NCI-H460 (cell line): ENCODE results near the gene FSTL1. TPM values are rescaled to one million over a fixed set of nuclear protein-coding genes. Genes with fewer than 3 reads are reported as not detected.

Experiments used
- DNase-seq: peaks from one replicate; pipeline ENCODE4 v3.0.0-alpha.2; 2016; ENCODE audit warnings: low read depth; ENCODE audit errors: extremely low read depth
- total RNA-seq: library from RNA; depleted of rRNA; stranded (reverse); fragments of >200 nt; shearing (Covaris generic); gene quantifications from 2 replicates; pipeline ENCODE4 v1.2.3, GENCODE V29; 2014

Gene FSTL1
- total RNA-seq, 1 experiment from 2014 or later, result 101 TPM

DNA sequence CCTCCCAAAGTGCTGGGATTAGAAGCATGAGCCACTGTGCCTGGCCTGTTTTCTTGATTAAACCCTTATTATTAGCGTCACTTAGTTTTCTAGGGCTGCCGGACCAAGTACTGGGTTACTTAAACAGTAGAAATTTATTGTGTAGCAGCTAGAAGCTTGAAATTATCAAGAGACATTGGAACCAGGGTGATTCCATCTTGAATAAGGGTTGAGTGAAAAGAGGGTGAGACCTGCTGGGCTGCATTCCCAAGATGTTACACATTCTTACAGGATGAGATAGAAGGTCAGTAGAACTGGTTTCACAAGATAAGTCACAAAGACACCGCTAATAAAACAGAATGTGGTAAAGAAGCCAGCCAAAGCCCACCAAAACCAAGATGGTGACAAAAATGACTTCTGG is 18.6 kb upstream of the FSTL1 start:
- no peak for DNase-seq

DNA sequence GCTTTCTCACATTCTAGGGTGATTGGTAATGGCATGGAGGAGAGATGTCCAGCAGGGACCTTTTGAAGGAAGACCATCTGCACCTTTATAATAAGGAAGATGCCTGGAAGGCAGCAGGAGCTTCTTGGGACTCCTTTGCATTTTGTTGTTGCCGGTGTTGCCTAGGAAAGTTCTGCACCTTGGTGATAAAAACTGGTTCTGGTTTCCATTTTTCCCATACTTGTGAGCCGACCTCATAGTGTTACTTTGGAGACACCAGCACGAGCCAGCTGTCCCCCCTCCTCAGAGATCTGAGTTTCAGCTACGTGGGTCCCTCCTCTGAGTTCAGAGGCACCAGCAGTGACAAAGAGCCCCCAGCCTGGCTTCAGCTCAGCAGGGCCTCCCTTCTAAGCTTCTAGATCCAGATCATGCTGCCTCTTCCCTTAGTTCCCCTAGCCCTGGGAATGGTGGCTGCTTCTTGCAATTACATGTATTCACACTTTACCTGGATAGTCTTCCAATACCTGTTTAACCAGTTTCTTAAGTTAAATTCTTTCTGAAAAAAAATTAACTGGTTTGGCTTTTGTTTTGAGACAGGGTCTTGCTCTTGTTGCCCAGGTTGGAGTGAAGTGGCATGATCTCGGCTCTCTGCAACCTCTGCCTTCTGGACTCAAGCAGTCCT is 18.0 kb upstream of the FSTL1 start:
- DNase-seq, result no peak

DNA sequence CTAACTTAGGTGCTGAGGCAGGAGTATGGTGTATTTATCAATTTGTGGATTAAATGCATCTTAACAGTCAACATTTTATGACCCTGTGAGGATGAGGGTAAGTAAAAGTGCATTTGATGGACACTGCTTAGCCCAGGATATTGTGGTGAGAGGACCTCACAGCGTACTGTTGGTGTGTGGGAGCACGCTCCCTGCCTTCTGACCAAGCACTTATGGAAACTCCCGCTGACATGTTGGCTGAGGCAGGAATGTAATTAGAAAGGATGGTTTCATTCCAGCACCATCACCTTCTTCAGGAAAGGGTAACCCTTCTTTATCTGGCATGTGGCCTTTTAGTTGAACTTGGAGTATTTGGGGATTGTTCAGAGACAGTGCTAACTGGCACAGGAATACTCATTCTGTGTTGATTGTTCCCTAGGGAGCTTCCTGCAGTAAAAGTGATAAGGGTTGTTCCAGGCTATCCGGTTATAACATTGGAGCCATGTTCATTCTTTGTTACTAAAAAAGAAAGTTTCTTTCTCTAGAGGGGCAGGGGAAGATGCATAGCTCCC is 11.7 kb upstream of the FSTL1 start:
- no peak for DNase-seq

DNA sequence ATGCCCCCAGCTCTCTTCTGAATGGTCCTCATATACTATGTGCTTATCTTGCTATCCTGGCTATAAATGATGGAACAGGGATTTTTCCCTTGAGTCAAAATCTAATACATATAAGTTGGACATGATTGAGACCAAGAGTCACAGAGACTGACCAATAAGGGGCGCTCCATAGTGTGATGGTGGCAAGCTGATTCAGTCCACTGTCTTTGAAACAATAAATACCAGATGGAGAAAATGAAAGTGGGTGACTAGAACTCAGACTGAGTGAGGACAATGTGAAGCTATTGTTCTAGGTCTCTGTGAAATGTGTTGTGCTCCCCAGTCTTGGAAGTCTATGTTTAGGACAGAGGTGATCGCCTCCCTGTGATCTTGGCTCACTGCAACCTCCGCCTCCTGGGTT is 10.6 kb upstream of the FSTL1 start:
- DNase-seq, result no peak

DNA sequence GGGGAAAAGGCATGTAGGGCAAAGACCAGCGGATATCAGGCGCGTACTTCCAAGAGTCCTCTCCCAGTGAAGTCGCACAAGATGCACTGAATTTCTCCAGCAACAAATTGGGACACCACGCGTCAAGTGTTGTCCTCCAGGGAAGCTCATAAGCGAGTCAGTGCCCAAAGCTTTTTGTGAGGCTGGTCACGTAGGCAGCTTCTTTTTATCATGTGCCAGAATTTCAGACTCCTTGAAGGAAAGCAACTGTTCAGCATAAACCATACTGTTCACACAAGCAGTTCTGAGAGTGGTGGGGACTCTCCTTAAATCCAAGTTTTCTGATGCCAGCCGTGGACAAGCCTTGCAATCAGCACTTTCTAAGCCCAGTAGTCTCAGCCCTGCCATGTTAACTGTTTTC is 10.1 kb upstream of the FSTL1 start:
- DNase-seq, result no peak

DNA sequence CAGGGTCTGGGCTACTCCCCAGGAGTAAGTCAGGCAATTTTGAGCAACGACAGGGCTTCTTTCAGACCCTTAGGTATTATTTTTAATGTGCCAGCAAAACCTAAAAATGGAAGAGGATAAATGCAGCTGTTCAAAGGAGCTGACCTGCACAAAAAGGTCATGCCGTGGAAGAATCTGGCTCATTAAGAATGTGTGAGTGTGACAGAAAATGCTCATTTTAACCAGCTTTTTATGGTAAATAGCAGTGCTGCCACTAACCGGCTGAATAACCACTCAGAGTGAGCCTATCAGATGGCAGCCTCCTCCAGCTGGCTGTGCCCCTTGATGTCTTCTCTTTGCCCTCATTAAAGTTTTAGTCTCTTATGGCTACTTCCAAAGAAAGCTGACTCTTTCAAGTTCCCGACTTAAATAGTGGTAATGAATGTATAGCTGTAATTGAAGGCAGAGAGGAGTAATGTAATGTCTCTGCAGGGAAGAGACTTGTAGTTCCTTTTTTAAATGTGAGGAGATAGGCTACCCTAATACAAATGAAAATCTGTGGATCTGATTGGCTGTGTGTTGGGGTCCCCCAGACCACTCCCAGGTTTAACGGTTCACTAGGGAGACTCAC is 9.5 kb upstream of the FSTL1 start:
- no peak for DNase-seq

DNA sequence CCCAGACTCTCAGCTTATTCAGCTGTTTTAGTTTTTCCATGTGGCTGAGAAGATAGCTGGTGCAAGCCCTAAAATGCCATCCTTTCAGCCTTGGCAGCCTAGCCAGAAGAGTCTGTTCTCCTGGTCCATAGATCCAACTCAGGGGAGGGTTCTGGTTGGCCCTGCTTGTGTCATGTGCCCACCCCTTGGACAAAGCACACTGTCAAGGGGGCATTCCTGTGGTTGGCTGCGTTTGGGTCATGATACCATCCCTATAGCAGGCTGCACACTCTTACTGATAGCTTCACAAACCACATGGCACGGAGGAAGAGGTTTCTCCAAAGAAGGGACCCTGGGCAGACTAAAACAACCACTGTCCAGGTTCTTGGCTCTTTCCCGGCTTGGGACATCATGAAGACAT is 8.4 kb upstream of the FSTL1 start:
- DNase-seq, result no peak

DNA sequence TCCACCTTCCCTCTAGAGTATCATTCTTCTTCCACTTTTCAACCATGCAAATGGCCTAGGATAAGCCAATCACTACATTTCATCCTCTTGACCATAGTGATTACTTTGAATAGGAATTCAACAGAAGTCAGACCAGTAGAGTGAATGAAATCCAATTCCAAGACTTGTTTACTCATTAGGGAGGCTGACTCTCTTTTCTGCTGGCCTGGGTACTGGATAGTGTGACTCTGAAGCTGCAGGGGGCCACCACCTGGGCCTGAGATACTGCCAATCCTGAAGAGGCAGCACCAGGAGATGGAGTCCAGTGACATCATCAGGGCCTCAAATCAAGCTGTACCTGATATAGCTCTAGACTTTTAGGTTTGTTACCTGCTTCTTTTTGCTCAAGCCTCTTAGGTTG is 7.0 kb upstream of the FSTL1 start:
- DNase-seq, result no peak

DNA sequence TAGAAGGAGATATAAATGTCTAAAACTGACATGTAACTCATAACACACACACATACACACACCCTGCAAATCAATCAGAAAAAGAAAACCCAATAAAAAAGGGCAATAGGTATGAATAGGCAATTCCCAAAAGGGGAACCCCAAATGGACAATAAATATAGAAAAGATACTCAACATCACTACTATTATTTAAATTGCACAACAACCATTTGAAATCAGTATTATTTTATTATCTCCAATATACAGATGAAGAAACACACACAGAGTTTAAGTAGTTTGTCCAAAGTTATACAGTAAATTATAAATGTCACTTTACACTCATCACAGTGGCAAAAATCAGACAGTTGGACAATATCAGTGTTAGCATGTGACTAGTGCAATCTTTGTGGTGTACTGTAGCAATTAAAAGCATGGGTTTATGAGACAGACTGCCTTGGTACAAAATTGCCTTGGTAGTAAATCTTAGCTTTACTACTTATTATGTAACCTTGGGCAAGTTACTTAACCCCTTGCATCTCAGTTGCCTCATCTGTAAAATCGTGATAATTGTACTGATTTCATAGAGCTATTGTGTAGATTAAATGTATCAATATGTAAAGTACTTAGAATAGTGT is 3.4 kb upstream of the FSTL1 start:
- DNase-seq, result no peak

DNA sequence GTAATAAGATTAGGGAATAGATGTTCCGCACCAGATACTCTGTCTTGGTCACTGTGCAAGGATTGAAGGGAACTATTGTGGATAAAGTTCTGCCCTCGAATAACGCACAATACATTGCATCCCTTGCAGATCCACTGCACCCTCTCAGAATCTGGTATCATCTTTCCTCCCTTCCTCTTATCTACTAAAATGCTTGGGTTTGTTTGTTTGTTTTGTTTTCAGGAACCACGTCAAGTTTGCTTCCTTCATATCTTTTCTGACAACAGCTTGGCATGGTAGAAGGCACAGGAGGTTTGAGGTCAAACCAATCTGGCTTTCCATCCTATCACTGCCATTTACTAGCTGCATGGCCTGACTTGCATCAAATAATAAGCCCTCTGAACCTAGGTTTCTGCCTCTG is 2.0 kb upstream of the FSTL1 start:
- no peak for DNase-seq

DNA sequence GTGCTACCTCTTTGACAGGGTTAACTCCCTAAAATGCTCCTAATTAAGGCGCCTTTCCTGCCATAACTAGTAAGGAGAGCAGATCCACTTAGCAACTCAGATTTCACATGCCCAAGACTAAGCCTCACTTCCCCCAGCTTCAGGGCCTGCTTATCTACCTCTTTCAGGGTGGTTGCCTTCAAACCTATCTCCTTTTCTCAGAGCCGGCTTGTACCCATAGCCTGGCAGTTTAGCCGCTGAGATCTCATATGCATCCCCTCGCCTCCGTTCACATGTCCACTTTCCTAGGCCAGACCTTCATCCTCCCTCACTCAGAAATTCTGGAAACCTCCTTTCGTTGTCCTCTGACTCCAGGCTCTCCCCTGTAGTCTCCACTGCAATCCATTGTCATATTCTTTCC is 1.0 kb upstream of the FSTL1 start:
- no peak for DNase-seq

DNA sequence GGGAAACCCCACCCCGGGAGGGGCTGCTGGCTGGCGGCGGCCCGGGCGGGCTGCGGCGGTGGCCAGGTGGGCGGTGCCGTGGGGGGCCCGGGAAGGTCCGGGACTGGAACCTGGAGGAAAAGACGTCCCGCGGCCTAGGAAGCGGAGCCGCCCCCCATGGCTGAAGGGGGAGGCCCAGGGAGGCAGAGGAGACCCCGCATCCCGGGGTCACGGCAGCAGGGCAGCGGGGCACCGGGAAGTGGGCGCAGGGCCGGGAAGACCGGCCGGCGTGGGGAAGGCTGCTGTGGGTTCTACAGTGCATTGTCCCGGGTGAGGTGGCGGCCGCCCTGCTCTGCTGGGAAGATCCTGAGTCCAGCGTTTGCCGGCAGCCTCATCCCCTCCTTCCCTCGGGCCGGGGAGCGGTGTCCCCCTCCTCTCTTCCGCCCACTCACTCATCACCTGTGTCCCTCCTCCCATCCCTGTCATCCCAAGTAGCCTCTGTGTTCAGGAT is 525 bp upstream of the FSTL1 start:
- no peak for DNase-seq

DNA sequence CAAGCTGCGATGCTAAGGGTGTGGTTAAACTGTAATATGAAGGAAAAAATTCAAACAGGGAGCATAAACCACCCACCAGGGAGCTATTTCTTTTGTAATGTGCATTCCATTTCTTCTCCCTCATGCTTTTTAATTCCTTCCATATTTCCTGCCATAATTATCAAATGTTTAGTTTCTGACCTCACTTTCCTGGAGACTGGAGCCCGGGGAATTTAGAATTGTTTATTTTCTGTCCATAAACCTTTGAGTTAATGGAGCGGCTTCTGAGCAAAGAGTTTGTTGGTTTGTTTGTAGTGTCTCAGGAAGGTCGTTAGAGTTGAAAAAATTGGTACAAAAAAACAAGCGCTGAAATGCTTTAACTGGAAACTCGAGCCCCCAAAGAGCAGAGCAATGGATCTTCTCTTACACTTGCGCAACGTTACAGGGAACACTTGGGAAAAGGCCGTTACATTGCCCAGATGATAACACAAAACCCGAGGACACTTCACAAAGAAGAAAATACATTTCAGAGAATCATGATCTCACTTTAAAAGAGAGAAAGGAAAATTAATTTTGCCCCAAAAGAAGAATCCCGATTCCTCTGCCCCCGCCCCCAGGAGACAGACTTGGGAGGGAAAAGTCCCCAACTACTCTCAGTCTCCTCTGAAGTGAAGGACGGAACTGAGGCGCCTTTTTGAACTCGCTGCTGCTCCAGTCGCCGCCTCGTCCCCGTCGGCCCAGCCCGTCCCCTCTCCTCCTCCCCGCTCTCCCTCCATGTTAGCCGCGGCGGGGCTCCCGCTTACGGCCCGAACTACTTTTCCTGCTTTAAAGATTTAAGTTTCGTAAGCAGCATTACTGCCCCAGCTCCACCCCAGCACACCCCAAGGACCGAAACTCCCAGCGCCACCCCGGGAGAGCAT is 842 bp downstream of the FSTL1 start:
- no peak for DNase-seq

DNA sequence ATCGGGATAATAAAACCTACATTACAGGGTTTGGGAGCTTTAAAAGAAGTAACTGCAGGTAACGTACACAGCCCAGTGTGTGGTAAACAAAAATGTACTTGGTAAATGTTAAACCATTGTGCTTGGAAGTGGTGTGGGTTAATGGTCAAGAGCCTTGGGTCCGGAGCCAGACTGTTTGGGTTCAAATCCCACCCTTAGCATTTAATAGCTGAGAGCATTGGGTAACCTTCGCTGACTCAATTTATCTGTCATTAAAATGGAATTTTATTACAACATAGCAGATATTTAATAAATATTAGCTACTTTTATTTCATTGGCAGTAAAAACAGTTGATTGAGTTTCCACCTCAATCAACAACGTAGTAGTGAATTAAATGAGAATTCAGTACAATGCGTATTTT is 1.5 kb downstream of the FSTL1 start:
- DNase-seq, result no peak

DNA sequence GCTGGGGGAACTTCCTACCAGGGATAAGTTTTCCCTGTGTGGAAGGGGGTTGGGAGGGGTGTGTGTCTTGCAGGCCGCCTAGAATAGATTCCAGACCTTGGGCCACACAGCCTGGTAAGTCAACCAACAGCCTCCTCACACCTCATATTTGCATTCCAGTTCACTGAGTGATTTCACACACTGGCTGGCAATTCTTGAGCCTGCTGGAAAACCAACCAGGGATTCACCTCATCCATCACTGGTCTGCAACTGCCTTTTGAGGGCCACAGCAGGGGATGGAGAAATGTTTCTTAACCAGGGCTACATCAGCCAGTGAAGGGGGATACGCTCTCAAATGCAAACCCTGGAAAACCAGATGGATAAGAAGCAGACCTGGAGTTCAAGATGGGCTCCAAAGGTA is 2.0 kb downstream of the FSTL1 start:
- DNase-seq, result peak; percentile 29

DNA sequence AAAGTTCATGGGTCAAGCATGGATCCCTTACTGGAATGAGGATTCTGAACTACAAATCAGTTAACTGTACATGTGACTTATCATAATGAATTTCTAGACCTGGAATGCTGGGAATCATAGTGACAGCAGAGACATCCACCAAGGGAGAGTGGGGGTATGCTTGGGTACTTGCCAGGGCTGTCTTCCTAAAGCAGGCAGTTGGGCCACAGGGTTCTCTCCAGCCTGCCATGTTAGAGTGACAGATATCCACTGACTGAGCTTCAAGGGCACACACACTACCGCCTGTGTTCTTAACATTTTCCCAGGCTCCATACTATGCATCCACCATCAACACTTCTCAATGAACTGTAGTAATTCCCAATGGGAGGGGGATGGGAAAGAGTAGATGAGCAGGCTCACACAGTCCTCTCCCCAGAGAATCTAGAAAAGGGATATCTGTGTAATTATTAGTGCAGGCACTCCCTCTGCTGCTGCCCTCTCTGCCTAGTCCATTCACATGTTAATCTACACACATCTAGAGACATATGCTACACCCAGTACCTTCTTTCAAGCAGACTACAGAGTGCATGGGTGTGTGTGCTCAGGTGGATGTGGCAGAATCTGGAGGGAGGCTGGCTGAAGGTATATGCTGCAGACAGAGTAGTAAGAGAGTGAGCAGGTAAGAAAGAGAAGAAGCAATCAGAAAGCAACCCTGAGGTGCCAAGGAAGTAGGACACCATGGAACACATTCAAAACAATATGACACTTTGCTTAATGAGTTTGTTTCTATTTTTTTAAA is 3.7 kb downstream of the FSTL1 start:
- DNase-seq, result no peak

DNA sequence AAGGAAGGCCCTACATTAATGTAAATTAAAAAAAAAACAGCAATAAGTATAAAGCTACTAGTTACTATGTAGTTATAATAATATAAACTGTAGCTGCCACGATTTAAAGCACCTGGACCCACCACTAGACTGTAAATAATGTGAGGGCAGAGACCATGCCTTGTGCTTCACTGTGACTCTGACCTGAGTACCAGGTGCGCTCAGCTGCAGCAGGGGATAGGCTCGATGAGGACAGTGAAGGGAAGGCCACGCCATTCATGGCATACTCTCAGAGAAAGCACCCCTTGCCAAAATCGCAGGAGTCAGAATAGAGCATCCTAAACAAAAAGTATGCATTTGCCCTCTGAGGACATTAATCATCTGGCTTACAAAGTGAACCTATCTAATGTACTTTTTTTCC is 5.1 kb downstream of the FSTL1 start:
- no peak for DNase-seq

DNA sequence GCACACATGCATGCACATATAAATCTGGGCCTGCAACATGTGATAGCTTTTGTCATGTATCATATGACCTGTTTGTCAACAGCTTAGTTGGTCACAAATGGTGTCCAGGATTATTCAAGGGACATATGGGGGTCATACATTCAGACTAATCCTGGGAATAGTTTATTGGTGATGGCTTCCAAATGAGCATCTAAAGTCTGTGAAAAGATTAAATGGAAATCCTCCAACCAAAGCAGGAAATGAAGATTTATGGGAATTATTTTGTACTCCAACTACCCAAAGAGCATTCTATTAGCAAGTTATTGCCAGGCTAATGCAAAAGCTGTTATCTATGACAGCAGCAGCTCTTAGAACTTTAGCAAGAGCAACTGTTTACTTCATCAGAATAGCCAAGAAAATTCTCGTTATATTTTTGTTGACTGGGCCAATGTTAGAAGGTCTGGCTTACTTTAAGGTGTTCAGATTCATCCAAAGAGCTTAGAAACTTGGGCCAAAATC is 7.1 kb downstream of the FSTL1 start:
- no peak for DNase-seq

DNA sequence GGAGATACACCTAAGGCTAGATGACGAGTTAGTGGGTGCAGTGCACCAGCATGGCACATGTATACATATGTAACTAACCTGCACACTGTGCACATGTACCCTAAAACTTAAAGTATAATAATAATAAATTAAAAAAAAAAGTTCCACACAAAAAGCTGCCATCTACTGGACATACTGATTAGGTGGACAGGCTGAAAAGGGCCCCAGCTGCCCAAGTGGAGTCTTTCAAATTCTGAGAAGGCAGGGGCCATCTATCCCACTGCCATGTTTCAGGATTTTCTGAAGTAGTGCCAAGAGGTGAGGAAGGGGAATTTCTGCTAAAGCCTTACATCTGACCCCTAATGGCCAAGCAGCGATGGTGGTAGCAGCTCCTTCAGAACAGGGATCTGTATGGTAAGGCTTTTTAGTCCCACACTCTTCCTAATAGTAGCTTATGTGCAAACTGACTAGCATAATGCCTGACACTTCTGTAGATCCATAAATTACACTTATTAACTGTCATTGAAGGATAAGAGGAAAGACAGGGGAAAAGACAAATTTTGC is 7.7 kb downstream of the FSTL1 start:
- DNase-seq, result no peak

DNA sequence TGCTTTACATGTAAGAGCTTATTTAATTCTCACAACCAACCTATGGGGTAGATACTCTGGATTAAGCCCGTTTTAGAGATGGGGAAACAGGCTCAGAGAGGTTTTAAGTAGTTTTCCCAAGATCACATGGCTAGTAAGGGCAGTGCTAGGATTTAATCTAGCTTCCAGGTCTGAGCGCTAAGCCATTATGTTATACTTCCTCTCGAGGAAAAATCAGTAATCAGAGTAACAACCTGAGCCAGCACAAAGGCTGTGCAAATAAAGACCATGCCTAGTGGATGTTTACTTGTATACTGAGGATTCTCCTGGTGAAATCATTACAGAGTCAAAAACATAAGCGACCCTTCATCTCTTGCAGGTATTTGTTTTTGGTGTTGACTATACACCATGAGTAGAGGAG is 9.0 kb downstream of the FSTL1 start:
- DNase-seq, result no peak
